ENCODE measurements around the gene SYNE1. TPM values are rescaled to one million over a fixed set of nuclear protein-coding genes. Genes with fewer than 3 reads are reported as not detected.

Gene SYNE1
- total and polyA plus RNA-seq, 4 donors = 10.2 to 105 (median 24.5) TPM

DNA sequence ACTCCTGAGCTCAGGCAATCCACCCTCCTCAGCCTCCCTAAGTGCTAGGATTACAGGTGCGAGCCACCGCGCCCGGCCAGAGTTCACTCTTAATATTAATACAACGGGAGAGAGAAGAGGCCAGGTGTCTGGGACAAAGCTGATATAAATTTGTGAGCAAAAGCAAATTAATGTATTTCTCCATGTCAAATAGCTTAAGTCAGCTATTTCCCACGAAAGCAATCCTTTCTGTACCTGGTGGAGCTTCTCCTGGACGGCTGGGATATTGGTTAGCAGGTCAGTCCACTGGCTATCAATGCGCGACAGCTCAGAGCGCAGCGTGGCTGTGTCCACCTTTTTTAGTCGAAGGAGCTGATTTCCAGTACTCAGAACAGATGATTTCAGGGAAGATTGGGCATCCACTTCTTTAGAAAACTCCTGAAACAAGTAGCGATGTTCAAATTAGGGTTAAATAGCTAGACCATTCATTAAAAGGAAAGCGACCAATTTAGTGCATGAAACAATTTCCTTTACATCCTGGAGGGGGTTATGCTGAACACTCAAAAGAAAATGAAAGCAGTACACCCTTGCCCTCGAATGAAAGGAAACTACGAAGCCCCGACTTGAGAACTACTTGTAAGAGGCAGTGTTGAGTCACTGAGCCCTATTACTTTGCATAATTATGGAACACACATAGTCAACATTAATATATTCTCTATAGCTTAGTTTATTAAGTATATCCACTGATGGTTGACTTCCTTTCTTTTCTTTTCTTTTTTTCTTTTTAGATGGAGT lies 403.4 kb downstream of the SYNE1 start:
- H3K36me3 ChIP-seq (ENCODE audit: control insufficient read depth in 4 of 4, insufficient read depth in 3 of 4, low read depth in 1 of 4, low read length in 3 of 4) = peaks cover 9 to 76% (median 72%) of the 10 kb centered on the region in 4 donors
- H3K4me3 ChIP-seq (ENCODE audit: low read depth in 1 of 3, low read length in 3 of 3) = no peak overlapping the region
- TF ChIP-seq FOXA1 (IDR thresholded peaks at IDR 0.05) = no peak
- TF ChIP-seq NR2F2 (IDR thresholded peaks at IDR 0.05) = no peak
- no peak for TF ChIP-seq SP1 (IDR thresholded peaks at IDR 0.05)
- TF ChIP-seq EGR1 (IDR thresholded peaks at IDR 0.05; ENCODE audit: low read depth in 2 of 2) = no peak
- TF ChIP-seq, protein P1, sequence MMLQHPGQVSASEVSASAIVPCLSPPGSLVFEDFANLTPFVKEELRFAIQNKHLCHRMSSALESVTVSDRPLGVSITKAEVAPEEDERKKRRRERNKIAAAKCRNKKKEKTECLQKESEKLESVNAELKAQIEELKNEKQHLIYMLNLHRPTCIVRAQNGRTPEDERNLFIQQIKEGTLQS (IDR thresholded peaks at IDR 0.05) = no peak
- TF ChIP-seq RAD21 (IDR thresholded peaks at IDR 0.05) = no peak
- TF ChIP-seq, protein P2, sequence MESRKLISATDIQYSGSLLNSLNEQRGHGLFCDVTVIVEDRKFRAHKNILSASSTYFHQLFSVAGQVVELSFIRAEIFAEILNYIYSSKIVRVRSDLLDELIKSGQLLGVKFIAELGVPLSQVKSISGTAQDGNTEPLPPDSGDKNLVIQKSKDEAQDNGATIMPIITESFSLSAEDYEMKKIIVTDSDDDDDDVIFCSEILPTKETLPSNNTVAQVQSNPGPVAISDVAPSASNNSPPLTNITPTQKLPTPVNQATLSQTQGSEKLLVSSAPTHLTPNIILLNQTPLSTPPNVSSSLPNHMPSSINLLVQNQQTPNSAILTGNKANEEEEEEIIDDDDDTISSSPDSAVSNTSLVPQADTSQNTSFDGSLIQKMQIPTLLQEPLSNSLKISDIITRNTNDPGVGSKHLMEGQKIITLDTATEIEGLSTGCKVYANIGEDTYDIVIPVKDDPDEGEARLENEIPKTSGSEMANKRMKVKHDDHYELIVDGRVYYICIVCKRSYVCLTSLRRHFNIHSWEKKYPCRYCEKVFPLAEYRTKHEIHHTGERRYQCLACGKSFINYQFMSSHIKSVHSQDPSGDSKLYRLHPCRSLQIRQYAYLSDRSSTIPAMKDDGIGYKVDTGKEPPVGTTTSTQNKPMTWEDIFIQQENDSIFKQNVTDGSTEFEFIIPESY (IDR thresholded peaks at IDR 0.05) = no peak
- TF ChIP-seq TAF1 (conservative IDR thresholded peaks at IDR 0.05) = no peak
- TF ChIP-seq FOXA2 (IDR thresholded peaks at IDR 0.05) = no peak
- no peak for TF ChIP-seq JUND (IDR thresholded peaks at IDR 0.05)
- TF ChIP-seq, protein P3, sequence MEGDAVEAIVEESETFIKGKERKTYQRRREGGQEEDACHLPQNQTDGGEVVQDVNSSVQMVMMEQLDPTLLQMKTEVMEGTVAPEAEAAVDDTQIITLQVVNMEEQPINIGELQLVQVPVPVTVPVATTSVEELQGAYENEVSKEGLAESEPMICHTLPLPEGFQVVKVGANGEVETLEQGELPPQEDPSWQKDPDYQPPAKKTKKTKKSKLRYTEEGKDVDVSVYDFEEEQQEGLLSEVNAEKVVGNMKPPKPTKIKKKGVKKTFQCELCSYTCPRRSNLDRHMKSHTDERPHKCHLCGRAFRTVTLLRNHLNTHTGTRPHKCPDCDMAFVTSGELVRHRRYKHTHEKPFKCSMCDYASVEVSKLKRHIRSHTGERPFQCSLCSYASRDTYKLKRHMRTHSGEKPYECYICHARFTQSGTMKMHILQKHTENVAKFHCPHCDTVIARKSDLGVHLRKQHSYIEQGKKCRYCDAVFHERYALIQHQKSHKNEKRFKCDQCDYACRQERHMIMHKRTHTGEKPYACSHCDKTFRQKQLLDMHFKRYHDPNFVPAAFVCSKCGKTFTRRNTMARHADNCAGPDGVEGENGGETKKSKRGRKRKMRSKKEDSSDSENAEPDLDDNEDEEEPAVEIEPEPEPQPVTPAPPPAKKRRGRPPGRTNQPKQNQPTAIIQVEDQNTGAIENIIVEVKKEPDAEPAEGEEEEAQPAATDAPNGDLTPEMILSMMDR (IDR thresholded peaks at IDR 0.05; ENCODE audit: low read depth, low read length, missing input control) = no peak
- H3K27ac ChIP-seq (ENCODE audit: low read depth in 1 of 2, low read length in 2 of 2) = no peak overlapping the region
- no peak overlapping the region for H3K9ac ChIP-seq (ENCODE audit: low read depth in 1 of 2, low read length in 2 of 2)
- no peaks in the 10 kb centered on the region for H3K27me3 ChIP-seq (ENCODE audit: control insufficient read depth in 4 of 4, insufficient read depth in 4 of 4, low read length in 3 of 4)
- H3K4me1 ChIP-seq (ENCODE audit: control insufficient read depth in 4 of 4, insufficient read depth in 4 of 4, low read length in 3 of 4) = no peaks in the 10 kb centered on the region
- WGBS = 91% methylated on average over 17 of the region's 17 CpGs
- DNase-seq (ENCODE audit: low spot score) = no peak
- no peaks in the 10 kb centered on the region for H3K9me3 ChIP-seq (ENCODE audit: control insufficient read depth in 4 of 4, low read length in 3 of 4)

DNA sequence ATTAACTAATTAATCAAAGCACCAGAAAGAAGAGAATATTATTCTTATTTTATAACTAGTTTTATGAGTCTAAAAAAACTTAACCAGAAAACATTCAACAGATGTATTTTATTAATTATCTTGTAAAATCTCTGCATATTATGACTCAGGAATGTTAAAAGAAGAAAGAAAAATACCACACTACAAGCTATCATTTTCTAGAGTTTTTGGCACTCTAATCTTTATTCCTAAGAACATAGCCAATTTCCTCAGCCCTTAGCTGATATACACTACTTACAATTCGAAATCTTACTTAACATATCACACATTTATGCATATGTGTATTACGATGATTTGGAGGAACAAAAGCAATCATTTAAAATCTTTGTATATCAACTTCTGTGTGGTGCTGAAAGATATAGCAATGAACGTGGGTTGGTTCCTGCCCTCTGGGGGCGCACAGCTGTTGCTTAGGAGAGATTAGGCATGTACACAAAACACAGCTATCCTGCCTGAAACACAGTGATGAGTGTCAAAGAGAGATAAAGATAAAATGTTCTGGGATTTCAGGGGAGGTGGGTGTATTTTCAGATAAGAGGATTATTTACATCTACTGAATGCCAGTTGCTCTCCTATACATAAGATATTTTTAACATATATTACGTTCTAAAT lies 404.5 kb downstream of the SYNE1 start:
- DNase-seq (ENCODE audit: low spot score) = no peak
- TF ChIP-seq RAD21 (IDR thresholded peaks at IDR 0.05) = no peak
- TF ChIP-seq, protein P2 (IDR thresholded peaks at IDR 0.05) = no peak
- TF ChIP-seq JUND (IDR thresholded peaks at IDR 0.05) = no peak
- TF ChIP-seq, protein P4, sequence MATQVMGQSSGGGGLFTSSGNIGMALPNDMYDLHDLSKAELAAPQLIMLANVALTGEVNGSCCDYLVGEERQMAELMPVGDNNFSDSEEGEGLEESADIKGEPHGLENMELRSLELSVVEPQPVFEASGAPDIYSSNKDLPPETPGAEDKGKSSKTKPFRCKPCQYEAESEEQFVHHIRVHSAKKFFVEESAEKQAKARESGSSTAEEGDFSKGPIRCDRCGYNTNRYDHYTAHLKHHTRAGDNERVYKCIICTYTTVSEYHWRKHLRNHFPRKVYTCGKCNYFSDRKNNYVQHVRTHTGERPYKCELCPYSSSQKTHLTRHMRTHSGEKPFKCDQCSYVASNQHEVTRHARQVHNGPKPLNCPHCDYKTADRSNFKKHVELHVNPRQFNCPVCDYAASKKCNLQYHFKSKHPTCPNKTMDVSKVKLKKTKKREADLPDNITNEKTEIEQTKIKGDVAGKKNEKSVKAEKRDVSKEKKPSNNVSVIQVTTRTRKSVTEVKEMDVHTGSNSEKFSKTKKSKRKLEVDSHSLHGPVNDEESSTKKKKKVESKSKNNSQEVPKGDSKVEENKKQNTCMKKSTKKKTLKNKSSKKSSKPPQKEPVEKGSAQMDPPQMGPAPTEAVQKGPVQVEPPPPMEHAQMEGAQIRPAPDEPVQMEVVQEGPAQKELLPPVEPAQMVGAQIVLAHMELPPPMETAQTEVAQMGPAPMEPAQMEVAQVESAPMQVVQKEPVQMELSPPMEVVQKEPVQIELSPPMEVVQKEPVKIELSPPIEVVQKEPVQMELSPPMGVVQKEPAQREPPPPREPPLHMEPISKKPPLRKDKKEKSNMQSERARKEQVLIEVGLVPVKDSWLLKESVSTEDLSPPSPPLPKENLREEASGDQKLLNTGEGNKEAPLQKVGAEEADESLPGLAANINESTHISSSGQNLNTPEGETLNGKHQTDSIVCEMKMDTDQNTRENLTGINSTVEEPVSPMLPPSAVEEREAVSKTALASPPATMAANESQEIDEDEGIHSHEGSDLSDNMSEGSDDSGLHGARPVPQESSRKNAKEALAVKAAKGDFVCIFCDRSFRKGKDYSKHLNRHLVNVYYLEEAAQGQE (IDR thresholded peaks at IDR 0.05) = no peak
- TF ChIP-seq, protein P1 (IDR thresholded peaks at IDR 0.05) = no peak
- TF ChIP-seq, protein P3 (IDR thresholded peaks at IDR 0.05; ENCODE audit: low read depth, low read length, missing input control) = no peak
- no peak for TF ChIP-seq TAF1 (conservative IDR thresholded peaks at IDR 0.05)
- TF ChIP-seq RXRA (IDR thresholded peaks at IDR 0.05) = no peak
- TF ChIP-seq HNF4A (conservative IDR thresholded peaks at IDR 0.05) = no peak
- no peak for TF ChIP-seq NR2F2 (IDR thresholded peaks at IDR 0.05)
- TF ChIP-seq FOXA1 (IDR thresholded peaks at IDR 0.05) = no peak
- no peak for TF ChIP-seq YY1 (IDR thresholded peaks at IDR 0.05)
- TF ChIP-seq EGR1 (IDR thresholded peaks at IDR 0.05; ENCODE audit: low read depth in 2 of 2) = no peak
- TF ChIP-seq, protein P5, sequence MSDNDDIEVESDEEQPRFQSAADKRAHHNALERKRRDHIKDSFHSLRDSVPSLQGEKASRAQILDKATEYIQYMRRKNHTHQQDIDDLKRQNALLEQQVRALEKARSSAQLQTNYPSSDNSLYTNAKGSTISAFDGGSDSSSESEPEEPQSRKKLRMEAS (IDR thresholded peaks at IDR 0.05) = no peak
- peaks cover 9 to 68% (median 66%) of the 10 kb centered on the region in 4 donors for H3K36me3 ChIP-seq (ENCODE audit: control insufficient read depth in 4 of 4, insufficient read depth in 3 of 4, low read depth in 1 of 4, low read length in 3 of 4)
- no peak overlapping the region for H3K9ac ChIP-seq (ENCODE audit: low read depth in 1 of 2, low read length in 2 of 2)
- no peaks in the 10 kb centered on the region for H3K4me1 ChIP-seq (ENCODE audit: control insufficient read depth in 4 of 4, insufficient read depth in 4 of 4, low read length in 3 of 4)
- no peak overlapping the region for H3K27ac ChIP-seq (ENCODE audit: low read depth in 1 of 2, low read length in 2 of 2)
- no peak overlapping the region for H3K4me3 ChIP-seq (ENCODE audit: low read depth in 1 of 3, low read length in 3 of 3)
- no peaks in the 10 kb centered on the region for H3K9me3 ChIP-seq (ENCODE audit: control insufficient read depth in 4 of 4, low read length in 3 of 4)
- no peaks in the 10 kb centered on the region for H3K27me3 ChIP-seq (ENCODE audit: control insufficient read depth in 4 of 4, insufficient read depth in 4 of 4, low read length in 3 of 4)
- 80% methylated on average over 5 of the region's 5 CpGs for WGBS
